ENCODE measurements around the gene TMA7B.

TMA7B gene

DNA sequence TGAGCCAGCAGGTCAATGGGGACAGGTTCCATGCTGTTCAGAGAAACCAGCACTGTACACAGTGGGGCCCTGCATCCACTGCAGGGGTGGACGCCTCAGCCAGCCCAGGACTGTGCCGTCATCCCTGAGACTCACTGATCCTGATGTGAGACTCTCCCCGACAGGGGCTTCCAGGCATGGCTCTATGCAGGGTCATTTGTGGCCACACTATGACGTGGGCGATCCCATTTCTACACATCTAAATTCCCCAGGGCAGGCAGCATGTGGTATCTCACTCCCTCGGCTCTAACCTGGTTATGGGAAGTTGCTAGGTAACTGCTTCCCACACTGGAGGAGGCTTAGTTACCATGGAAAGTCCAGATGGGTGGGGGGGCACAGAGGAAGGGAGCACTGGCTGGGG, 20.4 kb downstream of the TMA7B start:
- Histone ChIP-seq H3K36me3 (ENCODE audit: control insufficient read depth, low read length) (no peaks in the 10 kb centered on the region), H3K4me2 (ENCODE audit: low read length) (no peak overlapping the region), H3K4me1 (ENCODE audit: control insufficient read depth, low read length) (no peaks in the 10 kb centered on the region), H3K9me2 (replicated peaks; ENCODE audit: control insufficient read depth, low read length) (no peaks in the 10 kb centered on the region), H3K9me3 (ENCODE audit: control insufficient read depth, insufficient read depth, low read length) (no peaks in the 10 kb centered on the region), H3F3A (ENCODE audit: control insufficient read depth, insufficient read depth) (no peaks in the 10 kb centered on the region), H4K20me1 (ENCODE audit: control insufficient read depth, insufficient read depth, low read depth, low read length) (no peaks in the 10 kb centered on the region), H3K4me3 (ENCODE audit: low read length) (no peak overlapping the region), H3K27ac (ENCODE audit: low read depth, low read length) (no peak overlapping the region), H3K27me3 (ENCODE audit: control insufficient read depth, low read length) (peaks cover 33% of the 10 kb centered on the region), H3K79me2 (ENCODE audit: control insufficient read depth, low read length) (no peaks in the 10 kb centered on the region)
- no peak for TF ChIP-seq CTCF (IDR thresholded peaks at IDR 0.05; ENCODE audit: low read depth, low read length, poor library complexity, severe bottlenecking)
- no peak for TF ChIP-seq EZH2phosphoT487 (IDR thresholded peaks at IDR 0.05; ENCODE audit: borderline replicate concordance, low read length)

- no peaks in the 10 kb centered on the region for H3K9me2 ChIP-seq (replicated peaks; ENCODE audit: control insufficient read depth, low read length)
- no peak overlapping the region for H3K4me2 ChIP-seq (ENCODE audit: low read length)
- no peaks in the 10 kb centered on the region for H3K4me1 ChIP-seq (ENCODE audit: control insufficient read depth, low read length)
- no peaks in the 10 kb centered on the region for H3F3A ChIP-seq (ENCODE audit: control insufficient read depth, insufficient read depth)
- TF ChIP-seq CTCF (IDR thresholded peaks at IDR 0.05; ENCODE audit: low read depth, low read length, poor library complexity, severe bottlenecking) (no peak), EZH2phosphoT487 (IDR thresholded peaks at IDR 0.05; ENCODE audit: borderline replicate concordance, low read length) (no peak)
- no peaks in the 10 kb centered on the region for H4K20me1 ChIP-seq (ENCODE audit: control insufficient read depth, insufficient read depth, low read depth, low read length)
- H3K4me3 ChIP-seq (ENCODE audit: low read length): no peak overlapping the region
- peaks cover 15% of the 10 kb centered on the region for H3K27me3 ChIP-seq (ENCODE audit: control insufficient read depth, low read length)
- no peaks in the 10 kb centered on the region for H3K36me3 ChIP-seq (ENCODE audit: control insufficient read depth, low read length)
- no peaks in the 10 kb centered on the region for H3K9me3 ChIP-seq (ENCODE audit: control insufficient read depth, insufficient read depth, low read length)
- no peaks in the 10 kb centered on the region for H3K79me2 ChIP-seq (ENCODE audit: control insufficient read depth, low read length)
- H3K27ac ChIP-seq (ENCODE audit: low read depth, low read length): no peak overlapping the region
These were observed 23.1 kb downstream of the TMA7B start for GRCh38 chr22:39983346-39983745.

GRCh38 chr22:39984006-39984405, 23.8 kb downstream of the TMA7B start:
- Histone ChIP-seq H4K20me1 (ENCODE audit: control insufficient read depth, insufficient read depth, low read depth, low read length) (no peaks in the 10 kb centered on the region), H3K36me3 (ENCODE audit: control insufficient read depth, low read length) (no peaks in the 10 kb centered on the region), H3K4me1 (ENCODE audit: control insufficient read depth, low read length) (no peaks in the 10 kb centered on the region), H3K9me3 (ENCODE audit: control insufficient read depth, insufficient read depth, low read length) (no peaks in the 10 kb centered on the region), H3K4me2 (ENCODE audit: low read length) (no peak overlapping the region), H3K27ac (ENCODE audit: low read depth, low read length) (no peak overlapping the region), H3K9me2 (replicated peaks; ENCODE audit: control insufficient read depth, low read length) (no peaks in the 10 kb centered on the region), H3F3A (ENCODE audit: control insufficient read depth, insufficient read depth) (no peaks in the 10 kb centered on the region), H3K4me3 (ENCODE audit: low read length) (no peak overlapping the region), H3K27me3 (ENCODE audit: control insufficient read depth, low read length) (peaks cover 20% of the 10 kb centered on the region), H3K79me2 (ENCODE audit: control insufficient read depth, low read length) (no peaks in the 10 kb centered on the region)
- TF ChIP-seq CTCF (IDR thresholded peaks at IDR 0.05; ENCODE audit: low read depth, low read length, poor library complexity, severe bottlenecking): no peak
- no peak for TF ChIP-seq EZH2phosphoT487 (IDR thresholded peaks at IDR 0.05; ENCODE audit: borderline replicate concordance, low read length)

- H3K4me3 ChIP-seq (ENCODE audit: low read length): no peak overlapping the region
- H3K4me2 ChIP-seq (ENCODE audit: low read length): no peak overlapping the region
- TF ChIP-seq EZH2phosphoT487 (IDR thresholded peaks at IDR 0.05; ENCODE audit: borderline replicate concordance, low read length): no peak
- TF ChIP-seq CTCF (IDR thresholded peaks at IDR 0.05; ENCODE audit: low read depth, low read length, poor library complexity, severe bottlenecking): no peak
These were observed 24.5 kb downstream of the TMA7B start for GRCh38 chr22:39984746-39985145.

More at GRCh38 chr22:39984746-39985145, 24.5 kb downstream of the TMA7B start:
- H3K9me3 ChIP-seq (ENCODE audit: control insufficient read depth, insufficient read depth, low read length): no peaks in the 10 kb centered on the region
- H3K27ac ChIP-seq (ENCODE audit: low read depth, low read length): no peak overlapping the region
- no peaks in the 10 kb centered on the region for H3K79me2 ChIP-seq (ENCODE audit: control insufficient read depth, low read length)
- H4K20me1 ChIP-seq (ENCODE audit: control insufficient read depth, insufficient read depth, low read depth, low read length): no peaks in the 10 kb centered on the region
- peaks cover 27% of the 10 kb centered on the region for H3K27me3 ChIP-seq (ENCODE audit: control insufficient read depth, low read length)
- no peaks in the 10 kb centered on the region for H3K9me2 ChIP-seq (replicated peaks; ENCODE audit: control insufficient read depth, low read length)
- no peaks in the 10 kb centered on the region for H3K4me1 ChIP-seq (ENCODE audit: control insufficient read depth, low read length)
- H3K36me3 ChIP-seq (ENCODE audit: control insufficient read depth, low read length): no peaks in the 10 kb centered on the region
- no peaks in the 10 kb centered on the region for H3F3A ChIP-seq (ENCODE audit: control insufficient read depth, insufficient read depth)
